ENCODE measurements around the gene CSDE1.

DNA sequence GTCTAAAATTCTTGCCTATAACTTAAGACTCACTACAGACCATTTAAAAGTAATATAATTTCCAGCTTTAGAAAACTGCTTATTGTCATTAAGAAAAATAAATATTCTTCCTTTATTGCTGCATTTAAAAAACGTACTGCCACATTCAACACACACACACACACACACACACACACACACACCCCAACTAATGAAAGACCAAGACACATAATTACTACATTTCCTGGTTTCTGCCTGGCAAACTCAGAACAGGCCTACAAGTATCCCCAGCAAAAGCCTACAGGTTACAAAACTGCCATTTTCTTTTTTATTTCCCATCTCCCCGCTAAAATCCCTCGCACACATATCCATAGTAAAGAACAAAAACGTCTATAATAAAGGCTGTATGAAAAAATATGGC is 89.4 kb downstream of the CSDE1 start:
- TF ChIP-seq, protein P1, sequence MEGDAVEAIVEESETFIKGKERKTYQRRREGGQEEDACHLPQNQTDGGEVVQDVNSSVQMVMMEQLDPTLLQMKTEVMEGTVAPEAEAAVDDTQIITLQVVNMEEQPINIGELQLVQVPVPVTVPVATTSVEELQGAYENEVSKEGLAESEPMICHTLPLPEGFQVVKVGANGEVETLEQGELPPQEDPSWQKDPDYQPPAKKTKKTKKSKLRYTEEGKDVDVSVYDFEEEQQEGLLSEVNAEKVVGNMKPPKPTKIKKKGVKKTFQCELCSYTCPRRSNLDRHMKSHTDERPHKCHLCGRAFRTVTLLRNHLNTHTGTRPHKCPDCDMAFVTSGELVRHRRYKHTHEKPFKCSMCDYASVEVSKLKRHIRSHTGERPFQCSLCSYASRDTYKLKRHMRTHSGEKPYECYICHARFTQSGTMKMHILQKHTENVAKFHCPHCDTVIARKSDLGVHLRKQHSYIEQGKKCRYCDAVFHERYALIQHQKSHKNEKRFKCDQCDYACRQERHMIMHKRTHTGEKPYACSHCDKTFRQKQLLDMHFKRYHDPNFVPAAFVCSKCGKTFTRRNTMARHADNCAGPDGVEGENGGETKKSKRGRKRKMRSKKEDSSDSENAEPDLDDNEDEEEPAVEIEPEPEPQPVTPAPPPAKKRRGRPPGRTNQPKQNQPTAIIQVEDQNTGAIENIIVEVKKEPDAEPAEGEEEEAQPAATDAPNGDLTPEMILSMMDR (IDR thresholded peaks at IDR 0.05; ENCODE audit: poor library complexity), result no peak
- no peak for TF ChIP-seq EZH2phosphoT487 (IDR thresholded peaks at IDR 0.05; ENCODE audit: low read depth, severe bottlenecking, unreplicated experiment)

Measured in hepatocyte (in vitro differentiated cells).